ENCODE data around the gene C19orf53. TPM values are rescaled to one million over a fixed set of nuclear protein-coding genes. Genes with fewer than 3 reads are reported as not detected.

C19orf53 gene
- total and polyA plus RNA-seq, 11 donors = 79.3 to 435 (median 99.4) TPM

DNA sequence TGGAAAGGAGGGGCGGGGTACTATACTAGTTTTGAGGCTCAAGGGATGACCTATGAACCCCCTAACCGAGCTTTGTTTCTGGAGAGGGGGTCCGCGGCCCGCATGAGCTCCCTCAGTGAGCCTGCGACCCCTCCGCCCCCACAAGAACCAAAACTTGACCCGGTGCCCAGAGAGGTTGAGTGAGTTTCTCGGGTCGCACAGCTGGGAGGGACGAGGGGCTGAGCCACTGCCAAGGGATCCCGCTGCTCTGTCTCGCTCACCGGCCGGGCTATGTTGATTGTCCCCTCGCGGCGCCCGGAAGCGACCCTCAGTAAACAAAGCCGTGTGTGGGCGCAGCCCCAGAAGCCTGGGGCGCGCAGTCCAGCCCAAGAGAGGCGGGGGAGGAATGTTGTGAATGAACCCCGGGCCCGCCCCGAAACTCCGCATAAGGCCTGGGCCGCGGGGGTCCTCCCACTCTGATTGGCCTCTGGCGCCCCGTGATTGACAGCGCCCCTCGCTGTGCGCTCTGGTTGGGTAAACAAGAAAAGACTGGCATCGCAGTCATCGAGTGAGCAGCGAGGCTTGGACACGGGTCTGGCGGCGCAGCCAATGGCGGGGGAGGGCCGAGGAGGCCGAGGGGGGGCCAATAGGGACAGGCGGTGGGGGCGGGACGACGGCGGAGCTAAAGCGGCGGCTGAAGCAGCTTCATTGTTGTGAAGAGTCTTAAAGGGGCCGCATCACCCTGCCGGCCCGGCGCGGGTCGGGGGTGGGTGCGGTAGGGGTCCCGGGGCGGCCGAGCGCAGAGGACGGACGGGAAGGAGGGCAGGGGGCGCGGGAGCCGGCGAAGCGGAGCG lies 20.7 kb downstream of the C19orf53 start, which contains the start of gene ZSWIM4:
ZSWIM4 (plus strand) TSS at position 687 of the 833 bp plus-strand sequence. CDS start 206 bp downstream, outside the sequence.
- 1 to 4% (median 2%) methylated on average over 12 to 71 of the region's 71 CpGs for WGBS, 4 donors
- TF ChIP-seq, protein P1, sequence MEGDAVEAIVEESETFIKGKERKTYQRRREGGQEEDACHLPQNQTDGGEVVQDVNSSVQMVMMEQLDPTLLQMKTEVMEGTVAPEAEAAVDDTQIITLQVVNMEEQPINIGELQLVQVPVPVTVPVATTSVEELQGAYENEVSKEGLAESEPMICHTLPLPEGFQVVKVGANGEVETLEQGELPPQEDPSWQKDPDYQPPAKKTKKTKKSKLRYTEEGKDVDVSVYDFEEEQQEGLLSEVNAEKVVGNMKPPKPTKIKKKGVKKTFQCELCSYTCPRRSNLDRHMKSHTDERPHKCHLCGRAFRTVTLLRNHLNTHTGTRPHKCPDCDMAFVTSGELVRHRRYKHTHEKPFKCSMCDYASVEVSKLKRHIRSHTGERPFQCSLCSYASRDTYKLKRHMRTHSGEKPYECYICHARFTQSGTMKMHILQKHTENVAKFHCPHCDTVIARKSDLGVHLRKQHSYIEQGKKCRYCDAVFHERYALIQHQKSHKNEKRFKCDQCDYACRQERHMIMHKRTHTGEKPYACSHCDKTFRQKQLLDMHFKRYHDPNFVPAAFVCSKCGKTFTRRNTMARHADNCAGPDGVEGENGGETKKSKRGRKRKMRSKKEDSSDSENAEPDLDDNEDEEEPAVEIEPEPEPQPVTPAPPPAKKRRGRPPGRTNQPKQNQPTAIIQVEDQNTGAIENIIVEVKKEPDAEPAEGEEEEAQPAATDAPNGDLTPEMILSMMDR (IDR thresholded peaks at IDR 0.05) = peak in 1 of 12 donors; percentile 11
- TF ChIP-seq POLR2A (IDR thresholded peaks at IDR 0.05) = peak in 1 of 2 donors; percentile 48
- Histone ChIP-seq H3K27ac (peak within 1 kb of the TSS; percentile 78 to 95 (median 90)), H3K27me3 (no peaks in the 10 kb centered on the region), H3K36me3 (peaks cover 0 to 5% (median 0%) of the 10 kb centered on the region in 9 donors), H3K9me3 (no peaks in the 10 kb centered on the region), H3K4me1 (peaks cover 0 to 38% (median 21%) of the 10 kb centered on the region in 12 donors), H3K4me3 (peak within 1 kb of the TSS; percentile 55 to 92 (median 80))
- DNase-seq (peak; percentile 99 to 100 (median 100)), ATAC-seq (peak; percentile 96 to 99 (median 98))
- intact Hi-C loops (cut with DNase I) = loop anchor here in 8 of 10 donors (5.0 kb wide), 4 partner anchors 32 to 67 kb away; no protein-coding TSS in a partner anchor

DNA sequence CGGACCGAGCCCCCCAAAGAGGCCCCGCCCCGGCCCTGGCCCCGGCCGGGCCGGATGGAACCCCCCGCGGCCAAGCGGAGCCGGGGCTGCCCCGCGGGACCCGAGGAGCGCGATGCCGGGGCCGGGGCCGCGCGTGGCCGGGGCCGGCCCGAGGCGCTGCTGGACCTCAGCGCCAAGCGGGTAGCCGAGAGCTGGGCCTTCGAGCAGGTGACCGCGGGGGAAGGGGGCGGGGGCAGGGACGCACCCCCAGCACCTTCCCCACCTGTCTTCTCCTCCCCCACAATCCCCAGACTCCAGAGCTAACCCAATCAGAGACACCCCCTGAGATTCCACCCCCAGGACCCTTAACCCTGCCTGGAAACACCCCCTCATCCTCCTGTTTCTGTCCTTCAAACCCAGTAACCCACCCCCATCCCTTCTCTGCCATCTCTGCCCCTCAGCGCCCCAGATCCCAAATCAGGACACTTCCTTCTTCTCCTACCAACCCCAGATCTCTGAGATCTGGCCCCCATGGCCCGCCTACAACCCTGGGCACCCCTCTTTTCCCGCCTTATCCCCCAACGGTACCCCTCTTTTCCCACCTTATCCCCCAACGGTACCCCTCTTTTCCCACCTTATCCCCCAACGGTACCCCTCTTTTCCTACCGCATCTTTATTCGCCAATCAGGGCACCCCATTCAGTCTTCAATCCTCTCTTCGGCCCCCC lies 21.5 kb downstream of the C19orf53 start:
- ATAC-seq (peak in 2 of 4 donors; percentile 1), DNase-seq (peak in 2 of 5 donors; percentile 33 to 39)
- TF ChIP-seq, protein P1 (IDR thresholded peaks at IDR 0.05) = no peak
- no peak for TF ChIP-seq POLR2A (IDR thresholded peaks at IDR 0.05)
- Histone ChIP-seq H3K4me1 (peaks cover 0 to 36% (median 21%) of the 10 kb centered on the region in 12 donors), H3K9me3 (no peaks in the 10 kb centered on the region), H3K27ac (peak overlapping the region; percentile 78 to 95 (median 90)), H3K27me3 (no peaks in the 10 kb centered on the region), H3K36me3 (peaks cover 0 to 5% (median 0%) of the 10 kb centered on the region in 9 donors), H3K4me3 (peak overlapping the region; percentile 53 to 92 (median 78))
- WGBS, 4 donors = 4 to 7% (median 5%) methylated on average over 17 to 42 of the region's 42 CpGs
- intact Hi-C loops (cut with DNase I) = loop anchor here in 7 of 10 donors (5.0 kb wide), 3 partner anchors 37 to 67 kb away; no protein-coding TSS in a partner anchor

- TF ChIP-seq, protein P1 (IDR thresholded peaks at IDR 0.05) = peak in 7 of 12 donors; percentile 8 to 49 (median 33)
- TF ChIP-seq POLR2A (IDR thresholded peaks at IDR 0.05) = no peak
- Histone ChIP-seq H3K4me1 (peaks cover 0 to 36% (median 21%) of the 10 kb centered on the region in 12 donors), H3K4me3 (peak overlapping the region in 11 of 12 donors; percentile 55 to 92 (median 84)), H3K36me3 (peaks cover 0 to 5% (median 0%) of the 10 kb centered on the region in 9 donors), H3K9me3 (no peaks in the 10 kb centered on the region), H3K27me3 (no peaks in the 10 kb centered on the region), H3K27ac (peak overlapping the region in 11 of 12 donors; percentile 24 to 95 (median 90))
- peak; percentile 10 to 53 (median 45) for ATAC-seq
- DNase-seq = peak; percentile 76 to 89 (median 81)
- WGBS, 4 donors = 15% methylated on average over 12 of the region's 12 CpGs
- intact Hi-C loops (cut with DNase I) = loop anchor here in 7 of 10 donors (5.0 kb wide), 3 partner anchors 36 to 66 kb away; no protein-coding TSS in a partner anchor
These were observed 22.2 kb downstream of the C19orf53 start for GRCh38 chr19:13796301-13797057.
